Activated CD8-positive, alpha-beta memory T cell treated with anti-CD3 and anti-CD28 coated beads for 24 hours (primary cell): ENCODE results near the gene ZFPL1.

Experiments
- DNase-seq: peaks from one replicate; pipeline ENCODE4 v3.0.0-alpha.2; 2020

Gene ZFPL1

DNA sequence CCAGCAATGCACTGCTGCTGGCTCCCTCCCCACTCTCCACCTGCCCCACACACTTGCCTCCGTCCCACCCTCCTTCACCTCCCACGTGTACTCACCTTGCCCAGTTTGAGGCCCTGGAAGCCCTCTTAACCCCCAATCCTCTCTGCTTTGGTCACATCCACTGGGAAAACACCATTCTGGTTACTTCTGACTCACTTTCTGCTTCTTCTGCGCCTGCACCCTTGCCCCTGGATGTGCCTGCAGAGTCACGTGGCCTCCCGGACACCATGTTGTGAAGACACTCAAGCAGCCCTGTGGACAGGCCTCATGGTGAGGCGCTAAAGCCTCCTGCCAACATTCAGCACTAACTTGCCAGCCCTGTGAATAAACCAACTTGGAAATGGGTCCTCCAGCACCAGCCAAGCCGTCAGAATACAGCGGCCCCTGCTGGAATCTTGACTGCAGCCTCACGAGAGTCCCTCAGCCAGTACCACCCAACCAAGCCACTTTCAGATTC, 23.1 kb upstream of the ZFPL1 start:
- no peak for DNase-seq

DNA sequence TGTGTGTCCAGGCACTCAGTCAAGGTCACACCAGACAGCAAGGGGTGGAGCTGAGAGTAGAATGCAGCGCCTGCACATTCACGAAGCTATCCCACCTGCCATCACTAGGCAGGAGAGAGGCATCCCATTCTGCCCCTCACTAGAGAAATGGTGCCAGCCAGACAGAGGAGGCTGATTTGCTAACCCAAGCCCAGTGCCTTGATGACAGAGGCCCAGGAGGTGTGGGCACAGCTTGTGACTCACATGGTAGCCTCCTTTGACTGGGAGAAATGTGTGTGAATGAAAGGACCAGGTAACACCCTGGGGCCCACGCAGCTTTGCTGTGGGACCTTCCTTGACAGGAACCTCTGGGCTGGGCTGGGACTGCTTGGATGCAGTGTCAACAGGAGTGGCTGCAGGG, 20.5 kb upstream of the ZFPL1 start:
- DNase-seq: no peak

DNA sequence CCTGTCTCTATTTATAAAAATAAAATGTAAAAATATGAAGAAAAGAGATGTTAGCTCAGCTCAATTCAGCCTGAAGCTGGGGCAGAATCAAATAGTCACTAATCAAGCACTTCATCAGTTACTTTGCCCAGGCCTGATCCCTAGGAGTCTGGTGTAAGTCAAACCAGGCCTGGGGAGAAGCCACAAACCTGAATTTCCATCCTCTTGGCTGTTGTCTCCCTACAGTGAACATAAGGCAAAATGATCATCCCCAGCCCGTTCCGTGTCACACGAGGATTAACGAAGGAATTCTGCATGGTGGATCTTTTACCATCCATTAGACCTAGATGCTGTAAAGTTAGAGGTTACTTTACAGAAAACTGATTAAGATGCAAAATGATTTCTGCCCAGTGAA, 19.2 kb upstream of the ZFPL1 start:
- no peak for DNase-seq

DNA sequence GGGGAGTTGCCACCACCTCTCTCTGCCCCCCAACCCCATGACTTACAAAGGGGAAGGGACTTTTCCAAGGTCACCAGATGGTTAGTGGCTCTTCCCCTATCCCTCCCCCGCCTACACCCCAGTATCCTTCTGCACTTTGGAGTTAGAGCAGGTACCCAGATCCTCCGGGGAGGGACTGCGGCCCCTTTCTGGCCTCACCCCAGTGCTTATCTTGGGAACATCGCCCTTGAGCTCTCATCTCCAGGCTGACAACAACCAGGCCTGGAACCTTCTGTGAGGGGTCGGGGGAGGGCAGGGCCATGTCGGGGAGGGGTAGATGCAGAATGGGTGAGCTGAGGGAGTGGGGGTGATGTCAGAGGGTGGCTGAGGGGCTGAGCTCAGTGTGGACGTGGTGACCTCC, 18.2 kb upstream of the ZFPL1 start:
- no peak for DNase-seq

DNA sequence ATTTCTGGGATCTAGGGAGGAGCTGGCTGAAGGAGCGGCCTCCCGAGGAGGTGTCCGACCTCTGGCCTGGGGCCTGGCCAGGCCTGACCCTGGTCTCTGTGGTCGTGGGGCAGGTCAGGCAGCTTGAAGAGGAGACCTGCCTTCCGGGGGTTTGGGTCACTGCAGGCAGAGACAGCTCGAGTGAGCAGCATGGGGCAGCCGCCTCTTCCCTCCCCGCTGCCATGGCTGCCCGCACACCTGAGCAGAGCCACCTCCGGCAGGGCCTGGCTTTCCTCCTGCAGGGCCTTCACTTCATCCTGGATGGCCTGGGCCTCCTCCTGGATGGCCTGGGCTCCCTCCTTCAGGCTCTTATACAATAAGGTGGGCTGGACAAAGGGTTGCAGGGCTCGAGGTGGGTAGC, 17.7 kb upstream of the ZFPL1 start:
- no peak for DNase-seq

DNA sequence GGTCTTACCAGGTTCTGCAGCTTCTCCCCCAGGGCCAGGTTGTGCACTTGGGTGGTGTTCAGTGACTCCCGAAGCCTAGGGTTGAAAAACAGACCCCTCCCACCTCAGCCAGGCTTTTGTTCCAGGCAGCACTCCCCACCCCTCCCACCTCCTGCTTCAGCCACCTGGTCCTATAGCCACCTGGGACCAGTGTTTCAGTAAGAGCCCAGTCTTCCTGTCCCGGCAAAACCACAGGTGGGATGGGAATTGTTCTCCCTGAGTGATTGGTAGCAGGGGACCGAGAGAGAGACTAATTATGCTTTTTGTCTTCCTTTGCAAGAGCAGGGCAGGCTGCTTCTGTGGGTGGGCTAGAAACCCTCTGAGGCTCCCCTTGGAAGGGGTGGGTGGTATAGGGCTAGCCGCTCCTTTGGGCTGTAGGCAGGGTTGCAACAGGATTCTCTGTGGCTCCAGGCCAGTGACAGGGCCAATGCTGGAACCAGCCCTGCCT, 17.2 kb upstream of the ZFPL1 start:
- DNase-seq: no peak

DNA sequence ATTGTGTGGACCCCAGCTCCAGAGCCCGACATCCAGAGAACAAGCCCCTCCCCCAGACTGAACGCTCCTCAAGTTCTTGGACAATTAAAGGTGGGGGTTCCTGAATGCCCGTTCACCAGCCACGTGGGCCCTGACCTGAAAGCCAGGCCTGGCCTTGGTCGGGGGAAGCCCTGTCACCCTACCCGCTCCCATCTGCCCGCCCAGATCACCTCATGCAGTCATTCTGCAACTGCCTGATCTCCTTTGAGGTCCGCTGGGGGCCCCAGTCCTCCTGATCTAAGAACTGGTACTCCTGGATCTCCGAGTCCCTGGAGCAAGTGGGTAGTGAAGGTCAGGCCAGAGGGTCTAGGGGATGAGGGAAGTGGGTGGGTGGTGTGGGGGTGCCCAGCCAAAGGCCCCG, 16.6 kb upstream of the ZFPL1 start:
- no peak for DNase-seq

DNA sequence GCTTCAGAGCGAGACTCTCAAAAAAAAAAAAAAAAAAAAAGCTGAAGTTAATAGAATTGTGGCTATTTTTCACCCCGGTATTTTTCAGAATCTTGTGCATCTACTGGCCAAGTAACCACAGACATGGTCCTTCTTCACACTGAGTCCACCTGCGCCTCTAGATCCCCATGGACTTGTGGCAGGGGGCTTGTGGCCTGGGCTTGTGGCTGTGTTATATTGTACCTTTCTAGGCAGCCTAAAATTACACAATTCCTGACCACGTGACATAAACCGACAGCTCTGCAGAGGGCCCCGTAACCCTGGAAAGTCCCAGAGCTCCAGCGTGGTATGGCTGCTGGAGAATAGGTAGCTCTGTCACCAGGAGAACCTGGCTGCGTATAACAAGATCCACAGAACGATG, 14.8 kb upstream of the ZFPL1 start:
- DNase-seq: no peak

DNA sequence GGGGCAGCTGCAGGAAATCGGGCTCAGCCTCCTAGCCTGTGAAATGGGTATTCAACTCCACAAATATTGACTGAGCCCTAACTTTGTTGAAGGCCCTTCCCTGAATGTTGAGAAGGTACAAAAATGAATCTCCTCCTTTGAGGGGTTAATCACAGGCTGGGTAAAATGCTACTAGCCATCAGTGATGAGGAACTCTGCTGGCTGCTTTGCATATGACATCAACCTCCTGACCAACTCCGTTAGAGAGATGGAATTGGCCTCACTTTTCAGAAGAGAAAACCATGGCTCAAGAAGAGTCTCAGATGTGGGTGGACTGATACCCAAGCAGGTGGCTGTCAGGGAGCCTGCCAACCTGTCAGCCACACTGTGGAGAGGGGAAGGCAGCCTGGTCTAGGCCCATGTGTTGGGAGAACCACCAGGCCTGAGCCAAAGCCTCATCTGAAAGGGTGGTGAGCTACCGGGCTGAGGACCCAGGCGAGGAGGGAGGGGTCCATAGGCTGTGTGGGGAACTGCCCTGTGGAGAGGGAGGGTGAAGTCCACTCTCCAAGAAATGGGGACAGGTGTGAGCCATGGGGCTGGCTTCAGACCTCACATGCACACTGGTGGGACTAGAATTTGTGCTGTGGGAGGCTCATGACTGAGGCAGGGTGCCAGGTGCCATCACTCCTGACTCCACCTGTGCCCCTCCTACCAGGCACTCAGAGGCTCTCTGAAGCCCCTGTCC, 12.0 kb upstream of the ZFPL1 start:
- DNase-seq: no peak

DNA sequence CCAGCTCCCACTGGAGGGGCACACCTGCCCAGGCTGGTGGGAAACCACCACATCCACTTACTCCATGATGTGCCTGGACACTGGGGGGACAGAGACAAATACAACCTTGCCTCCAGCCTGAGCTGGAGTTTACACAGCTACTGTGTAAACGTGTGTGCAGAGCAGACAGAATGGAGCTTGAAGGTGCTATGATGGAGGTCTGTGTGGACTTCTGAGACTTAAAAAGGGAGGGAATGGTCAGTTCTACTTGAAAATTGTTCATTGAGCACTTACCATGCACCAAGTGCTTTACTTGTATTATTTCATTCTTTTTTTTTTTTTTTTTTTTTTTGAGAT, 11.4 kb upstream of the ZFPL1 start:
- DNase-seq: no peak

DNA sequence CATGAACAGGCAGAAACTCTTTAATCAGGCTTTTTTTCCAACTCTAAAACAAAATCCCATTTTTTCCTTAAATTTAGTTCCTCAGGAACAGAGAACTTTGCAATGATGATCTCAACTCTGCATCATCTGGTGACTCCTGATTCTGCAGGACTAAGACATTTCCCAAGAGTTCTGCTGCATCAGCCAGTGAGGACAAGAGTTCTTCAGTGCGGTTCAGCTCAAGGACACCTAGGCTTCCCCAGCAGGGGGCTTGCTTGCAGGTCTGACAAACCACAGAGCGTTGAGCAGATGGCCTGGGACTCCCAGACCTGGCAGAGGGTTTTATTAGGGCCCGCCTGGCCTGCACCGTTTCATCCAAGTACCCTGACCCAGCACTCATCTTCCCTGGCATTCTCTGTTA, 6.6 kb upstream of the ZFPL1 start:
- no peak for DNase-seq

DNA sequence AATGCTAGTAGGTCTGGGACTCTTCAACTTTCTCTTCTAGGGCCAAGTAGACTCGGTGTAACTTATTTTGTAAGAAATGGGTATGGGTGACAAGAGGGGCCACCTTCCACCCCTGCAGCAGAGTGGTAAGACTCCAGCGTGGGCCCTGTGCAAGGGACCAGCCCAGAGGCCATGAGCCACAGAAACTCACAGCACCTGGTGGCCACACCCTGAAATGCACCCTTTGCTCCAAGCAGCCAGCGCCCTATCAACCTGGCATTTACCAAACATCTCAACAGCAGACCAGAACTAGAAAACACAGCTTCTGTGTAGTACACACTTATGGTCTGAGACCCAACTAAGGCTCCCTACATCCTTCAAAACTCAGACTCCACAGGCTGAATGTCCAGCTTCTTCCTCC, 5.9 kb upstream of the ZFPL1 start:
- DNase-seq: peak; percentile 83

DNA sequence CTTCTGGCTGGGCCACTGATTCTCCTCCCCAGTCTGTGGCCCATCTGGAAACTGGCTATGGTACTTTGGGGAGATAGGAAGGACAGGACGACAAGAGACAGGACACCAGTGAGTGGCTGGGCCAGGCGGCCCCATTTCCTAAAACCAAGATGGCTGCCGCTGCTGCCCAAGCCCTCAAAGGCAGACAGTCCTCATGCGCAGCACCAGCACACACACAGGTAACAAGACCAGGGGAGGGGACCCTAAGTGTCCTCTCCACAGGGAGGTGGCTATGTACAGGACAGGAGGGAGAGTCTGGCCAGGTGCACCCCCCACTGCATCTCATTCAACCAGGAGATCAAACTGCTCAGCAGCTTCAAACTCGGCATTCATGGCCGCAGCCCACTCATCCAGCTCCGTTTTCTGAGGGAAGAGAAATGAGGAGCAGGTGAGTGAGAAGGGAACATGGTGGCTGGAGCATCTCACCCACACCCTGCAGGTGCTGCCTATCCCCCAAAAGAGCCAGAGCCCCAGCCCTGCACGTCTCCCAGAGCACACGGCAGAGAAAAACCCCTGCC, 5.2 kb upstream of the ZFPL1 start:
- no peak for DNase-seq

DNA sequence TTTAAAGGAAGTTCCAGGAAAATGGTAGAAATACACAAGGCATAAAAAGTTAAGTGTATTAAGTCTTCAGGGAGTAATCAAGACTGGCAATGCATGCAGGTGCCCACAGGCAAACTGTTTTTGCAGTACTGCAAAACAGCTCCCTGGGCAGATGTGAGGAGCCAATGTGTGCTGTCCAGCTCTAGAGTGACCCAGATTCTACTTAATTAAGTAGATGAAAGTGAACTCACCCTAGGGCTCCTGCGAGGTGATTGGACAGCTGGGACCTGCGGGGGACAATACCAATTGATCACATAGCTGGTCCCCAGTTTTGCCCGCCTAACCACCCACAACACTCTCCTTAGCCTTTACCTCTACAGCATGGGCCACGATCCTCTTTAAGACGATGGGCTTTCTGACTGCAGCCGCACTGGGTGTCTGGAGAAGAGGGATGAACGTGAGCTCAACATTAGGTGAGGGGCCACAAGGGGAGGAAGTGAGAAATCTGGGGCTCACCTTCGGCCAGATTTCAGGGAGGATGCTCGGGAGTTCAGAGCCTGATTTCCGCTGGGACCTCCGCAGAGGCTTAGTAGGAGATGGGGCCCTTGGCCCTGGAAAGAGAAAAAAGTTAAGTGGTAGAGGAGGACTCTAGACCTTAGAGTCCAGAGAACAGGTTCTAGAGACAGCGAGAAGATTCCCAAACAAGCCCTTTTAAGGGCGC, 738 bp upstream of the ZFPL1 start:
- peak; percentile 61 for DNase-seq

DNA sequence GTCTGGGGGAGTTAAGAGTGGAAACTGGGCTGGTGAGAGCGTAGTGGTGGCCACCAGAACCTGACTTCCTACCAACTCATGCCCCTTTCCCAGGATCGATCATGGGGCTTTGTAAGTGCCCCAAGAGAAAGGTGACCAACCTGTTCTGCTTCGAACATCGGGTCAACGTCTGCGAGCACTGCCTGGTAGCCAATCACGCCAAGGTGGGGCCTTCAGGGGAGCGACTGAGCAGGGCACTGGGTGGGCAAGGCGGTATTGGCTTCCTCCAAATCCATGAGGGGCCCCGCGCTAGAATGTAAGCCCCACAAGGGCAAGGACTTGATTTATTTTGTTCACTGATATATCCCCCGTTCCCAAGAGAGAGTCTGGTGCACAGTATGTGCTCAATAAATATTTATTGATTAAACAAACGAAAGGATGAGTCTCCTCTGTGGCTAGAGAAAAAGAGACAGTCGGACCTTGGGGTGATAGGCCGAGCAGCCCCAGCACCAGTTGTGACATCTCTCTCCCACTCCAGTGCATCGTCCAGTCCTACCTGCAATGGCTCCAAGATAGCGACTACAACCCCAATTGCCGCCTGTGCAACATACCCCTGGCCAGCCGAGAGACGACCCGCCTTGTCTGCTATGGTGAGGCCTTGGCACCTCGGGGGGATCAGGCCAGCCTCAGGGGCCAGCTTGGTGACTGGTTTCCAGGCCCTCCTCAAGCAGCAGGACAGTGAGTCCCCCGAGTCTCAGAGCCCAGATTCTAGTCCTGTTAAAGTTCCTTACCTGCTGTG, 765 bp downstream of the ZFPL1 start:
- no peak for DNase-seq

DNA sequence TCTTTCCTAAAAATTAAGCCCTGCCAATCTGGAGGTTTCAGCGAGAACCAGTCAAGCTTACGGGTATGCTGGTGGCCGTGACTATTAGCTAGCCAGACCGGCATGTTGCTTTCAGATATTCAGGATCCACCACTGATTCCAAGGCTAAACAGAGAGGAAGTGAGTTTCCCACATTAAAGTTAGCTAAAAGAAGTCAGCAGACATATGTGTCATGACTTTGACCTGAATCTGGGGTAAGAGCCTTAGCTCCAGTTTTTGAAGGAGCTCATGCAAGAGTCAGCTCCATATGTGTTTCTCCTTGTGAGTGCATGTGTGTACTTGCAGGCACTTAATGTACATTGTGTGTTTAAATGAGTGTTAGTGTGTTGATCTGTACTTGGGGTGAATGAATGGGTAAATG, 1.4 kb downstream of the ZFPL1 start:
- no peak for DNase-seq

DNA sequence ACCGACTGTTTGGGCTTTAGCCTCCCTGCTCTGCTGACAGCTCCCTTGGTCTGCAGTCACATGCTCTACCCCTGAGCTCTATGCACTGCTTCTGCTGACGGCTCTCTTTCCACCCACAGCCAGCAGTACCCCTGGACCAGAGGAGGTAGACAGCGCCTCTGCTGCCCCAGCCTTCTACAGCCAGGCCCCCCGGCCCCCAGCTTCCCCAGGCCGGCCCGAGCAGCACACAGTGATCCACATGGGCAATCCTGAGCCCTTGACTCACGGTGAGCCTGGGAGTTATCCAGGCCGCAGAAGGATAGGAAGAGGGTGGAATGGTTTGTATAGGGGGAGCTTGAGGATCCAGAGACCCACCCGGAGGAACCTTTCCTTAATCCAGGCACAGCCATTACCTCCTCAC, 2.8 kb downstream of the ZFPL1 start:
- DNase-seq: no peak

DNA sequence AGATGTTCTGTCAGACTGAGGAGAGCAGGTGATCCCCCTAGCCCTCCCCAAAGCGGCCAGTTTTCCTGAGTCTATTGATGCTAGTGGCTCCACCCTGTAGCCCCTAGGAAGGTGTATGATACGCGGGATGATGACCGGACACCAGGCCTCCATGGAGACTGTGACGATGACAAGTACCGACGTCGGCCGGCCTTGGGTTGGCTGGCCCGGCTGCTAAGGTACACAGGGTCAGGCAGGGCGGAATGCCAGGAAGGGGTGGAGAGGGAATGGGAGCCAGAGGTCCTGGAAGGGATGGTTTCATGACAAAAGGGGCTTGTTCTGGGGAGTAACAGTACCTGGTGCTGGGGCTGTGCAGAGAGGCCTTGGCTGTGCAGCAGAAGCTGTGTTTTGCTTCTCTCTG, 3.2 kb downstream of the ZFPL1 start:
- DNase-seq: no peak

DNA sequence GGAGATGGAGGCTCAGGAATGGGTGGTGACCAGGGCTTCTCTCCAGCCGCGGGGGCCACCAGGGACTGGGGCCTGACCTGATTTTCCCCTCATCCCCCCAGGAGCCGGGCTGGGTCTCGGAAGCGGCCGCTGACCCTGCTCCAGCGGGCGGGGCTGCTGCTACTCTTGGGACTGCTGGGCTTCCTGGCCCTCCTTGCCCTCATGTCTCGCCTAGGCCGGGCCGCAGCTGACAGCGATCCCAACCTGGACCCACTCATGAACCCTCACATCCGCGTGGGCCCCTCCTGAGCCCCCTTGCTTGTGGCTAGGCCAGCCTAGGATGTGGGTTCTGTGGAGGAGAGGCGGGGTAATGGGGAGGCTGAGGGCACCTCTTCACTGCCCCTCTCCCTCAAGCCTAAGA, 3.8 kb downstream of the ZFPL1 start:
- no peak for DNase-seq

DNA sequence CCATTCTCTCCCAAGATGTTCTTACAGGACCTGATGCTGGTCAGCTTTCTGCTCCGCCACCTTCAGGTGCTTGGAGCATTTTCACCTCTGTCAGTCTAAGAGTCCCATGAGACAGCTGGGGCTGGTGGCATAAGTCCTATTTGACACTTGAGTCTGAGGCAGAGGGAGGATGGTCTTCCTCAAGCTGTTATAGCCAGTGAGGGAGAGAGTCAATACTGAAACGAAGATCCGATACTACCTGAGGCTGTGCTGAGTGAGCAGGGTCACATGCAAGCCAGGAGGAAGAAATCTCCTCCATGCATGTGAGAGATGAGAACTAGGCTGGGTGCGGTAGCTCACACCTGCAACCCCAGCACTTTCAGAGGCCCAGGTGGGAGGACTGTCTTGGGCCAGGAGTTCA, 5.6 kb downstream of the ZFPL1 start:
- DNase-seq: no peak

DNA sequence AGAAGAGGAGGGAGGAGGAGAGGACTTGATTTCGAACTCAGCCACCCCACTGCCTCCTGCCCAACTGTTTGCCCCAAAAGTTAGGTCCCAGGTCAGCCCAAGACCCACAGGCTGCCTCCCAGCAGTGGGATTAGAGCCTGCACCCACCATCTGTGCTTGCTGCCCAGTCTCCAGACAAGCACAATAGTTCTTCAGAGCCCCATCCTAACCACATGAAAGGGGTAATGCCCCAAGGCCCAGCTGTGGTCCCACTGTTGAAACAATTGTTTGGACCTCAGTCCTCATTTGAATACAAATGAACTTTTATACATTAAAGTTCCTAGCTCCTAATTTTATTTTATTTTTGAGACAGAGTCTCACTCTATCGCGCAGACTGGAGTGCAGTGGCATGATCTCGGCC, 6.6 kb downstream of the ZFPL1 start:
- no peak for DNase-seq

DNA sequence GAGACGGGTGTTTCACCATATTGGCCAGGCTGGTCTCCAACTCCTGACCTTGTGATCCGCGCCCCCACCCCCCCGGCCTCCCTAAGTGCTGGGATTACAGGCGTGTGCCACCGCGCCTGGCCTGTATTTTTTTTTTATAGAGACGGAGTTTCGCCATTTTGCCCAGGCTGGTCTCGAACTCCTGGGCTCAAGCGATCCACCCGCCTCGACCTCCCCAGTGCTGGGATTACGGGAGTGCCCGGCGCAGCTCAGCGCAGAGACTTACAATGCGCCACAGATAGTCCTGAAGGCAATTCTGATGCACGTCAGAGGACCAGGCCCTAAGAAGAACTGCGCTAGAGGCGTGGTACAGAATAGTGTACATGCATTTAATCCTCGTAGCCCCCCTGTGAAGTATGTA, 11.4 kb downstream of the ZFPL1 start:
- no peak for DNase-seq

DNA sequence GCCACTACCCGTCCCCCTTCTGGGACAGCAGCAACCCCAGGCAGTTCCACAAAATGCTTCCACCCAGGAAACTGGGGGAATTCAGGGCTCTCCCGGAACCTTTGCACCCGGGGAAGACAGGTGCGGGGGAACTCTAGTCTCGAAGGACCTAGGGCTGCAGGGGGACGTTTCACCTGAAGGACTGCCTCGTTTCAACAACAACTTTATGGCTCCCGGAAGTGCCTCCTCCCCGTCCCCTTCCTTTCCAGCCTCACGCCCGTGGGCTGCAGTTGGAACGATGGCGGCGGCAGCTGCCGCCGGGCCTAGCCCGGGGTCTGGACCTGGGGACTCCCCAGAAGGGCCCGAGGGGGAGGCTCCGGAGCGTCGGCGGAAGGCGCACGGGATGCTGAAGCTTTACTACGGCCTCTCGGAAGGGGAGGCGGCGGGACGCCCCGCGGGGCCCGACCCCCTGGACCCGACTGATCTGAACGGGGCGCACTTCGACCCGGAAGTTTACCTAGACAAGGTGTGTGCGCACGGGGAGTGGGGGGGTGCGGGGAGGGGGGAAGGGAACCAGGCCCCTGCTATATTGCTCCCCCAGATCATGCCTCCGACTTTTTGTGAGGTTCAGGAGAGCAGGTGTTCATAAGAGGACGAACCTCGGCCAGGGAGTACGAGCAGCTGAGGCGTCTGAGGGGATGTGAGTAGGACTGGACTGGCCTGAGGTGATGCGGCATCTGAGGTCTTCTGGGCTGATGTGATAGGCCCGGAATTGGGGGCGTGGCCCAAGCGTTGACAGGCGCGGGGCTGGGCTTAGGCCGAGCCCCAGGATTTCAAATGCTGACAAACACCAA, 12.2 kb downstream of the ZFPL1 start, which contains the start of gene VPS51:
VPS51 (plus strand) TSS at position 241 of the 833 bp plus-strand sequence; CDS start at position 278, 37 bp downstream.
- DNase-seq: peak; percentile 92
